ENCODE data around the gene CNOT6L. TPM values are rescaled to one million over a fixed set of nuclear protein-coding genes. Genes with fewer than 3 reads are reported as not detected.

The CNOT6L gene
- polyA plus RNA-seq, 1 donor (not counting 4 experiments of a cell fraction or from before 2014, with no cell fraction given) = 12.0 TPM

DNA sequence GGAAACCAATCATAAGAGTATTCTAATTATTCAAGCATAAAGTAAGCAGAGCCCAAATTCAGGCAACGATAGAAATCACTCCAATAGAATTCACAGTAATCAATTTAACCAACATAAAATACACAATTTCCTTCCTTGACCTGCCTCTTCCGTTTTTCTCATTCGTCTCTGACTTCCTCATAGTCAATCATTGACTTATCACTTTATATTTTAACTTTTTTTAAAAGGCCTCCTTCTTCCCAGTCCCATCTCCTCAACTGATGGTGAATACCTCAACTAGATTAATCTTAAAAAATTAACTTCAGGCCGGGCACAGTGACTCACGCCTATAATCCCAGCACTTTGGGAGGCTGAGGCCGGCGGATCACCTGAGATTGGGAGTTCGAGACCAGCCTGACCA lies 13.3 kb downstream of the CNOT6L start:
- no peak for FAIRE-seq
- Histone ChIP-seq H3K79me2 (ENCODE audit: control insufficient read depth, insufficient read depth, low read length) (peaks cover 65% of the 10 kb centered on the region), H3K9ac (ENCODE audit: control insufficient read depth, extremely low read depth, insufficient read depth, low read length) (no peak overlapping the region), H3K4me3 (ENCODE audit: control insufficient read depth in 2 of 3, extremely low read depth in 1 of 3, insufficient read depth in 2 of 3, low read depth in 1 of 3, low read length in 3 of 3) (no peak overlapping the region), H2AFZ (ENCODE audit: control insufficient read depth, low read length) (no peak overlapping the region), H3K9me1 (ENCODE audit: control insufficient read depth, extremely low read depth, insufficient read depth, low read length) (no peaks in the 10 kb centered on the region), H3K27ac (ENCODE audit: control insufficient read depth, insufficient read depth, low read length) (no peak overlapping the region), H3K9me3 (ENCODE audit: control insufficient read depth, low read depth, low read length) (no peaks in the 10 kb centered on the region), H3K27me3 (ENCODE audit: control insufficient read depth, extremely low read depth, insufficient read depth, low read length) (no peaks in the 10 kb centered on the region), H3K4me2 (ENCODE audit: control insufficient read depth, extremely low read depth, insufficient read depth, low read depth, low read length) (no peak overlapping the region), H3K4me1 (ENCODE audit: control insufficient read depth, extremely low read depth, insufficient read depth, low read length) (peaks cover 4% of the 10 kb centered on the region), H4K20me1 (ENCODE audit: control insufficient read depth, extremely low read depth, insufficient read depth, low read length) (no peaks in the 10 kb centered on the region), H3K36me3 (ENCODE audit: control insufficient read depth in 2 of 2, extremely low read depth in 1 of 2, insufficient read depth in 2 of 2, low read length in 2 of 2) (no peaks in the 10 kb centered on the region)
- dilution Hi-C loops (cut with MboI; ENCODE audit: extremely low pct_ligation_motif_present, low sequenced_read_pairs) = no loop called here
- TF ChIP-seq EZH2 (IDR thresholded peaks at IDR 0.05; ENCODE audit: low read length) (no peak), CTCF (optimal IDR thresholded peaks at IDR 0.05 in 1 of 3, IDR thresholded peaks at IDR 0.05 in 1 of 3, conservative IDR thresholded peaks at IDR 0.05 in 1 of 3; ENCODE audit: extremely low read depth in 1 of 3, insufficient read depth in 2 of 3, low read length in 3 of 3) (no peak)
- no peak for DNase-seq (ENCODE audit: low read depth, low spot score)

- FAIRE-seq (no peak), DNase-seq (ENCODE audit: low read depth, low spot score) (no peak)
- H3K4me3 ChIP-seq (ENCODE audit: control insufficient read depth in 2 of 3, extremely low read depth in 1 of 3, insufficient read depth in 2 of 3, low read depth in 1 of 3, low read length in 3 of 3) = no peak overlapping the region
- H2AFZ ChIP-seq (ENCODE audit: control insufficient read depth, low read length) = no peak overlapping the region
- no peaks in the 10 kb centered on the region for H3K36me3 ChIP-seq (ENCODE audit: control insufficient read depth in 2 of 2, extremely low read depth in 1 of 2, insufficient read depth in 2 of 2, low read length in 2 of 2)
- TF ChIP-seq CTCF (optimal IDR thresholded peaks at IDR 0.05 in 1 of 3, IDR thresholded peaks at IDR 0.05 in 1 of 3, conservative IDR thresholded peaks at IDR 0.05 in 1 of 3; ENCODE audit: extremely low read depth in 1 of 3, insufficient read depth in 2 of 3, low read length in 3 of 3) = no peak
- TF ChIP-seq EZH2 (IDR thresholded peaks at IDR 0.05; ENCODE audit: low read length) = no peak
- dilution Hi-C loops (cut with MboI; ENCODE audit: extremely low pct_ligation_motif_present, low sequenced_read_pairs) = no loop called here
- peaks cover 68% of the 10 kb centered on the region for H3K79me2 ChIP-seq (ENCODE audit: control insufficient read depth, insufficient read depth, low read length)
- H3K27me3 ChIP-seq (ENCODE audit: control insufficient read depth, extremely low read depth, insufficient read depth, low read length) = no peaks in the 10 kb centered on the region
- H4K20me1 ChIP-seq (ENCODE audit: control insufficient read depth, extremely low read depth, insufficient read depth, low read length) = no peaks in the 10 kb centered on the region
- H3K9me3 ChIP-seq (ENCODE audit: control insufficient read depth, low read depth, low read length) = no peaks in the 10 kb centered on the region
- no peak overlapping the region for H3K27ac ChIP-seq (ENCODE audit: control insufficient read depth, insufficient read depth, low read length)
- no peak overlapping the region for H3K9ac ChIP-seq (ENCODE audit: control insufficient read depth, extremely low read depth, insufficient read depth, low read length)
- H3K4me1 ChIP-seq (ENCODE audit: control insufficient read depth, extremely low read depth, insufficient read depth, low read length) = peaks cover 7% of the 10 kb centered on the region
- H3K9me1 ChIP-seq (ENCODE audit: control insufficient read depth, extremely low read depth, insufficient read depth, low read length) = no peaks in the 10 kb centered on the region
- H3K4me2 ChIP-seq (ENCODE audit: control insufficient read depth, extremely low read depth, insufficient read depth, low read depth, low read length) = no peak overlapping the region
These were observed 14.7 kb downstream of the CNOT6L start for GRCh38 chr4:77804471-77804870.

All from keratinocyte (primary cell).